KG1 (cell line): ENCODE results near the gene SLC4A2.
A peak's percentile ranks its signal among the peaks of the same experiment; 100 is the strongest.
"Not testable (repeated sequence)": the region's sequence is repeated elsewhere in the genome, so short reads cannot be mapped to it uniquely, and the experiment has no call there.

Experiments
- DNase-seq: peaks from one replicate; lab custom pipeline; 2025; lab: John Stamatoyannopoulos, UW

SLC4A2 gene

GRCh38 chr7:151025924-151026671, 33.3 kb upstream of the SLC4A2 start:
- no peak for DNase-seq

GRCh38 chr7:151026771-151027727, 32.3 kb upstream of the SLC4A2 start:
- not testable (repeated sequence) for DNase-seq

DNA sequence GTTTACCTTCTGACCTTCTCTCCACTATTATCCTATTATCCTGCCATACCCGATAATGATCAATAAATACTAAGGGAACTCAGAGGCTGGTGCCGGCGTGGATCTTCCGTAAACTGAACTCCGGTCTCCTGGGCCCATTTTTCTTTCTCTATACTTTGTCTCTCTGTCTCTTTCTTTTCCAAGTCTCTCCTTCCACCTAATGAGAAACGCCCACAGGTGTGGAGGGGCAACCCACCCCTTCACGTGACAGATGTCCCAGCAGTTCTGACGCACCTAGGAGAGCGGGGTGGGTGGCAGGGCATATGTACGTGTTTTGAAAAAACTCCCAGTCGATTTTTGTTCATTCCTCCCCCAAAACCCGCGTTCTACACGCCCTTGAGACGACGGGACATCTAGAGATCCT, 31.7 kb upstream of the SLC4A2 start:
- not testable (repeated sequence) for DNase-seq

DNA sequence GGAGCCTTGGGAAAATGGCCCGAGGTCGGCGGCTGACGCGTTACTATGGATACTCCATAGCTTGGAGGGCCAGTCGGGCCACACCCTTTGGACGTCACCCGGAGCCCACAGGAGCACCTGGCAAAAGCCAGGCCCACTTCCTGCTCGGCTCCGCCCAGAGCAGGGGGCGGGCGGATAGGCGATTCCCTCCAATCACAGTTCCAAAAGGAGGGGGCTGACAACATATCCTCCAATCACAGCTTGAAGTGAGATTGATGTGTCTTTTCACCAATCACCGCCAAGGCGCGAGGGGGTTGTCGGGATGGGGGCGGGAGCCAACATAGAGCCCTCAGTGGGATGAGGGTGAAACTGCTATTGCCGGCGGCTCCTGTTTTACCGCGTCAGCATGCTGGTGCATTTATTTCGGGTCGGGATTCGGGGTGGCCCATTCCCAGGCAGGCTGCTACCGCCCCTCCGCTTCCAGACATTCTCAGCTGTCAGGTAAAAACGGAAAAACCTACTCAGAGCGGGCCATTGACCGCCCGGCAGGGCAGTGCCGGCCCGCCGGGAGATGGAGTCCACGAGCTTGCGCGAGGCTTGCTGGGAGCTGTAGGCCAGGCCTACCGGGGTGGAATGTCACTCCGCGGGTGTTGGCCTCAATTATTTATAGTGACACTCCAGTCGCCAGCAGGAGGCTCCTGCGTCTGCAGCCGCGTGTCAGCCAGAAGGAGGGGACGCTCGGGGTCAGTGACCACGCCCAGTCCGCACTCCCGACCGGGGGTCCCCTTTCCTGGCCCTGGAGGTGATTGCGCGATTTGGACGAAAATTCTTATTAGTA, 31.1 kb upstream of the SLC4A2 start, which contains the start of gene ABCB8:
Gene ABCB8, plus strand, starts transcription at position 320 of the 817 bp plus-strand sequence. Its CDS starts 66 bp downstream, at position 386.
- DNase-seq: peak; percentile 43

DNA sequence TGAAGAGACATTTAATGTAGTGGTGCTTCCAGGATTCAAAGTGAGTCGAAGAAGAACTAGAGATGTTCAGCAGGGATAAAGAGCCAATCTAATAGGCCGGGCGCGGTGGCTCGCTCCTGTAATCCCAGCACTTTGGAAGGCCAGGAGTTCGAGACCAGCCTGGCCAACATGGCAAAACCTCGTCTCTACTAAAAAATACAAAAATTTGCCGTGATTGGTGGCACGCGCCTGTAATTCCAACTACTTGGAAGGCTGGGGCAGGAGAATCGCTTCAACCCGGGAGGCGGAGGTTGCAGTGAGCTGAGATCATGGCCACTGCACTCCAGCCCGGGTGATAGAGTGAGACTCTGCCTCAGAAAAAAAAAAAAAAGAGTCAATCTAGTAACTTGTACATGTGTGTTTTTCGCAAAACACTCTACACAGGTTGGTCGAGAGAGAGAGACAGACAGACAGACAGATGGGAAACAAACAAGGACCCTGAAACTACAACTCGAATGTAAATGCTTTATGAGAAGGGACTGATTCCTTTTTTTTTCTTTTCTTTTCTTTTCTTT, 30.4 kb upstream of the SLC4A2 start:
- DNase-seq: no peak

DNA sequence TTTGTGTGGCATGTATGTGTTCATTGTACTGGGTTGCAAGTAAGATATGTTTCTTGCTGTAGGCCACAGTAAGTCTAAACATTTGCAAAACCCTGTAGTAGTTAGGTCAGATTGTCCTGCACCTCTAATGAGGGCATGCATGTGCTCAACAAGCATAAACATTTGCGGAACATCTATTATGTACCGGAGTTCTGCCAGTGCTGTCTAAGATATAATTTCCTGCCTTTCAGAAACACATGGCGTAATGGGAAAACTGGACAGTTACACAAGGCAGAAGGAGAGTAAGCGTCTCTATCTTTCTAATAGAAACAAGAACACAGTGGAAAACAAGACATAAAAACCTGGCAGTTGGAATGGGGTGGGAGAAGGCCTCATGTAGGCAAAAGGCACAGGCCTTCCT, 28.4 kb upstream of the SLC4A2 start:
- no peak for DNase-seq

DNA sequence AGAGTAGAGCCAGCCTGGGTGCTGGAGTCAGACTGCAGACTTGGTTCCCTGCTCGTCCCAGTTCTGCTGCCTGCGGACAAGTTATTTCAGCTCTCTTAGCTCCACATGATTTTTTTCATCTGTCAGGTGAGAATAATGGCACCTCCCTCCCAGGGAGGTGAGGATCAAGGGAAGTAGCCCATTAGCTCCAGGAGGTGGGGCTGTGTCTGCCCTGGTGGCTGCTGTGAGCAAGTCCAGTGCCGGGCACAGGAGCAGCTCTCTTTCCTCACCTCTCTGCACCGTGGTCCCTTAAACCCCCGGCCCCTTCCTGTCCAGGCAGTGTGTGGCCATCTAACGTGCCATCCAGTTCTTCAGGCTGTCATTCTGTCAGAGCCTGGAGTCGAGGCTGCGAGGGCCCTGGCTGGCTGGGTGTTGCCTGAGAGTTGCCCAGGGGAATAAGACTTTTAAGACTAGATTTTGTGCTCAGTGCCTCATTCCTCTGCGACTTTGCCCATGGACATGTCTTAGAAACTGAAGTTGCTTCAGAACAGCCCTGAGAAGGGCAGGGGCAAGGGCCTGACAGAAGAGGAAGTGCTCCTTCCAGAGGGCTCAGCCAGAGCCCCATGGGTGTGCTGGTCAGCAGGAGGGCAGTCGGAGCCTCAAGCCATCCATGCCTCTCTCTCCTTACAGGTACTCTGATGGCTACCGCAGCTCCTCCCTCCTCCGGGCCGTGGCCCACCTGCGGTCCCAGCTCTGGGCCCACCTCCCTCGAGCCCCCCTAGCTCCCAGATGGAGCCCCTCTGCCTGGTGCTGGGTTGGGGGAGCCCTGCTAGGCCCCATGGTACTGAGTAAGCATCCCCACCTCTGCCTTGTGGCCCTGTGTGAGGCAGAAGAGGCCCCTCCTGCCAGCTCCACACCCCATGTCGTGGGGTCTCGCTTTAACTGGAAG, 26.2 kb upstream of the SLC4A2 start:
- DNase-seq: no peak

- no peak for DNase-seq
Observed at GRCh38 chr7:151033864-151034249, 25.5 kb upstream of the SLC4A2 start.

DNA sequence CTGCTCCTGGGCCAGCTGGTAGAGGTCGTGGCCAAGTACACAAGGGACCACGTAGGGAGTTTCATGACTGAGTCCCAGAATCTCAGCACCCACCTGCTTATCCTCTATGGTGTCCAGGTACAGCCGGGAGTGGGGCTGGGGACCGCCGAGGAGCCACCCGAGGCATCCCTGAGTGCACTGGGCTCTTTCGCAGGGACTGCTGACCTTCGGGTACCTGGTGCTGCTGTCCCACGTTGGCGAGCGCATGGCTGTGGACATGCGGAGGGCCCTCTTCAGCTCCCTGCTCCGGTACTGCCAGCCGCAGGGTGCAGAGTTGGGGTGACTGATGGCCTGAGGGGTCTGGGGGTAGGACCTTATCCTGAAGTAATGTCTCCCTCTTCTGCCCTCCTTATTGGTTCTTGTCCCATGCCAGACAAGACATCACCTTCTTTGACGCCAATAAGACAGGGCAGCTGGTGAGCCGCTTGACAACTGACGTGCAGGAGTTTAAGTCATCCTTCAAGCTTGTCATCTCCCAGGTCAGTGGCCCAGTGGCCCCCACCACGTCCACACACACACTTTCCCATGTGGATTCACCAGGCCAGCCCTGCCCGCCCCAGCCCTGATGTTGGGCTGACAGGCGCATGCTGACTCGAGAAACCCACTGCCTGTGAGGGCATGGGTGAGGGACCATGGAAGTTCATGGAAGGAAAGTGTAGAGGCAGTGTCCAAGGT, 24.9 kb upstream of the SLC4A2 start:
- no peak for DNase-seq

- DNase-seq: no peak
Observed at GRCh38 chr7:151035026-151035717, 24.2 kb upstream of the SLC4A2 start.

DNA sequence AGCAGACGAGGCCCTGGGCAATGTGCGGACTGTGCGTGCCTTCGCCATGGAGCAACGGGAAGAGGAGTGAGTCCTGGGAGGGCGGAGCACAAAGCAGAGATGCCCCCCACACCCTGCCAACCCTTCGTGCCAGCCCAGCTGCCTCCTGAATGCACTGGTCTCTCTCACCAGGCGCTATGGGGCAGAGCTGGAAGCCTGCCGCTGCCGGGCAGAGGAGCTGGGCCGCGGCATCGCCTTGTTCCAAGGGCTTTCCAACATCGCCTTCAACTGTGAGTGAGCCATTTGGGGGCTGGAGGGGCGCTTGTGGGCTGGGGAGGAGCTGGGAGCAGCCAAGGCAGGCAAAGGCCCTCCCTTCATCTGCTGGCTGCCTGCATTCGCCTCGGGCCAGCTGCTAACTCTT, 23.5 kb upstream of the SLC4A2 start:
- DNase-seq: no peak

DNA sequence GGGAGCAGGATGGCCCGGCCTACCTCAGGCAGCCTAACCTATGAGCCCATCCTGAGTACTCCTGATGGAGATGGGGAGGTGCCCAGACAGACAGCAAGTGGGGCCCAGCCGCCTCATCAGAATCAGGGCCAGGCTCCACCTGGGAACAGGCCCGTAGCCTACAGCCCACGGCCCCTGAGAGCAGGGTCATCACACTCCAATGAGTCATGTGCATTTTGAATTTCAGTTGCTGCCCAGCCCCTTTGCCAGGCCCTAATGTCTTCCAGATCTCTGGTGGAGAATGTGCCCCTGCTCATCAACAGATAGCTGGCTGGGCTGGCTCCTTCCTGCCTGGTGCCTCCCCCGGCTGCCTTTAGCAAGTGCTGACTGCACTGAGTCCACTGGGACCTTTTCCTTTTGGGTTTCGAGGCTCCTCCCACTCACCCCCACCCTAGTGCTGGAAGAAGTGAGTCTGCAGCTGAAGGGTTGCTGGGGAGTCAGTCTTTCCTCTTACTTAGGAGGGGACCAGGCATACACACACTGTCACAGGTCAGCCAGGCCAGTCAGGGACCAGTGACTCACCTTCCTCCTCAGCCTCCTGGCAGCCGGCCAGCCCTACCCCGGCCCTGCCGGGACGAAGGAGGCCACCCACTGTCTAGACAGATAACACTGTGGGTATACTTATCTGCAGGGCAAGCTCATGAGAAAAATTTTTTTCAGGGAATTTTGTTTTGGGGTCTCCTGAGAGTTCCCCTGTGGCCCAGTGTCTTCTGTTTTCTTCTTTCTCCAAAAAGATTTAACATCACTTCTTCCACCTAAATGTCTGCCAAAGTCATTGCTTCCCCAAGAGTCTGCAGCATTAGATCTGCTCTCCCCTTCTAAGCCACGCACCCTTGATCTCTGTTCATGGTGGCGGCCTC, 20.2 kb upstream of the SLC4A2 start:
- peak; percentile 27 for DNase-seq

DNA sequence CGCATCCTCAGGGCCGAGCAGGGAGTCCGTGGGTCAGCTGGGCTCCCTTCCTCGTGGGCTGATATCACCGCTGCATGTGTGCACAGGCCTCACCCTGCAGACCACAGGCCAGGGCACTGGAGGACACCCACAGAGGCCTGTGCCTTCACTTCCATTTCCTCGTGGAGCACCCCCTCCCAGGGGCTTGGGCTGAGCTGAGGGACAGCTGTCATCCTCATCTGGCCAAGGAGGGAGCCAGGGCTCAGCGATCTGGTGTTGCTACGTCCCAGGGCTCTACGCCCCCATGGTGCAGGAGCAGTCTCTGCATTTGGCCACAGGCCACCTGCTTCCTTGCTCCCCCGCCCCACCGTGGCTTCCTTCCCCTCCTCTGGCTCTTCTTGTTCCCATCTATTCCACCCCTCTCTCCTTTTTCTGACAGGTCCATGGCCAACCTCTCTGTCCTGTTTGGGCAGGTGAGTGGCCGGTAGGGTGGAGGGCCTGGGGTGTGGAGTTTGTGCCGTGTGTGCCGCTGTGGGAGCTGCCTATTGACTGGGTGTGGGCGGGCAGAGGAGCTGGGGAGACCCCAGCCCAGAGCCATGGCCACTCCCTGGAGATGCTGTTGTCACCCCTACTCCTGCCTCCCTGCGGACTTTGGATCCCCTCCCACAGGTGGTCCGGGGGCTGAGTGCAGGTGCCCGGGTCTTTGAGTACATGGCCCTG, 19.4 kb upstream of the SLC4A2 start:
- no peak for DNase-seq

GRCh38 chr7:151040616-151041375, 18.6 kb upstream of the SLC4A2 start:
- DNase-seq: no peak

DNA sequence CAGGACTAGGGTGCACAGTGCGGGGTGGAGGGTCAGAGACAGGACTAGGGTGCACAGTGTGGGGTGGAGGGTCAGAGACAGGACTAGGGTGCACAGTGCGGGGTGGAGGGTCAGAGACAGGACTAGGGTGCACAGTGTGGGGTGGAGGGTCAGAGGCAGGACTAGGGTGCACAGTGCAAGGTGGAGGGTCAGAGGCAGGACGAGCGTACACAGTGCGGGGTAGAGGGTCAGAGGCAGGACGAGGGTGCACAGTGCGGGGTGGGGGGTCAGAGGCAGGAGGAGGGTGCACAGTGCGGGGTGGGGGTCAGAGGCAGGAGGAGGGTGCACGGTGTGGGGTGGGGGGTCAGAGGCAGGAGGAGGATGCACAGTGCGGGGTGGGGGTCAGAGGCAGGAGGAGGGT, 15.9 kb upstream of the SLC4A2 start:
- DNase-seq: not testable (repeated sequence)

DNA sequence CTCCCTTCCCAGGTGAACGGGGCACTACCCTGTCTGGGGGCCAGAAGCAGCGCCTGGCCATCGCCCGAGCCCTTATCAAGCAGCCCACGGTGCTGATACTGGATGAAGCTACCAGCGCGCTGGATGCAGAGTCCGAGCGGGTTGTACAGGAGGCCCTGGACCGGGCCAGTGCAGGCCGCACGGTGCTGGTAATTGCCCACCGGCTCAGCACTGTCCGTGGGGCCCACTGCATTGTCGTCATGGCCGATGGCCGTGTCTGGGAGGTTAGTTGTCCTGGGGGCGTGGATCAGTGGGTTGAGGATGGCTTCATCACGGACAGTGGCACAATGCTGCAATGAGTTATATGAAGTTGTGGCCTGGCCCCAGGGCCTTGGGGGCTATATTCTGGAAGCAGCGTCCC, 15.4 kb upstream of the SLC4A2 start:
- no peak for DNase-seq

GRCh38 chr7:151045262-151045661, 14.1 kb upstream of the SLC4A2 start:
- no peak for DNase-seq
